NCI-H510A treated with DMSO at 0.1 percent for 48 hours (cell line): ENCODE measurements around the gene MREG.

Source experiments
- DNase-seq: peaks from one replicate; lab custom pipeline; 2025; lab: John Stamatoyannopoulos, UW

The MREG gene

DNA sequence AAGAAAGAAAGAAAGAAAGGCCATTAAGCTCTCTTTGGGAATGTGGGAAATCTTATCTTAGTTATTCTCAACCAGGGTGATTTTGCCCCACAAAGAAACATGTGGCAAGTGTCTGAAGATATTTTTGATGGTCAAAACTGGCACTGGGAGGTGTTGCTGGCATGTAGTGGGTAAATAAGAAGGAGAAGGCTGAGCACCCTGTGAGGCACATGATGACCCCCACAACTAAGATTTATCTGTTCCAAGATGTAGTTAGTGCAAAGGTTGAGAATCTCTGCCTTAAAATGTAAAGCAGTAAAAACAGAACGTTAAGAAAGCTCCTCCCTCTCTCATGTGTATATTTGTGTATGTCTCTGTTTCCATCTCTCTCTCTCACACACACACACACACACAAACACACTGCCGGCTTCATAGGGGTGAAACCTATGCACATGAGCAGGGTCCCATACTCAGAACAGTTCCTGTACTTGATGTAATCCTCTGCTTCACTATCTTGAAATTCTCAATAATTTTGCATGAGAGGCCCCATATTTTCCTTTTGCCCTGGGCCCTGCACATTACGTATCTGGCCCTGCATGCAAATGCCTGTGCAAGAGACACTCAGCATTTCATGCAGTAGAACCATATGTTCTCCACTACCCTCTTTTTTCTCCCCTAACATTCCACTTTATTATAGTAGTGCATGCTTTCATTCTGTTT, 94.3 kb downstream of the MREG start:
- no peak for DNase-seq

DNA sequence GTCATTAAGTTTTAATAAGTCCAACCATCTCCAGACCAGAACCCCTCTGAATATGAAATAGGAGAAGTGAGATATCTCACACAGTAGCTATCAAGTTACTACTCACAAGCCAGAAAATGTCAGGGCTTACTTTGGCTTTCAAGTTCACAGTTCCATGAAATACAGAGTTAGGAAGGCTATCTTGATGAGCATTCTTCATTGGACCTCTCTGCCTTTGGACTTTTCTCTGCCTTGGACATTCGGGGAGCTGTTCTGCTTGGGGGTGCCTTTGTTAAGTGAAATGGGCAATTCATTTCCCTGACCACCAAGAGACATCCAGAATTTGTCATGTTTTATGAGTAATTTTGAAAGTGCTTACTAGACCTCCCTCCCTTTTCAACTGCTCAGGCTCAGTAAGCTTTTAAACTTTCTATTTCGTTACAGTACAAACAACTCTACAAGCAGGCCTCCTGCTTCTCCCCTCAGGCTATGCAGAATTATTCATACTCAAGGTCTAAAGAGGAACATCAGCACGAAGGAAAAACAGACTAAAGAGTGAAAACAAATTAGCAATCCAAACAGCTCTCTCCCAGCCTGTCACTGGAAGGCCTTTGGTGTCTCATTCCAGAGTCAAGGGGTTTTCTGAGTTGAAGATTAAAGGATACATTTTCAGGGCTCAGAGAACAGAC, 95.3 kb downstream of the MREG start:
- no peak for DNase-seq

- DNase-seq = no peak
These were observed 97.9 kb downstream of the MREG start for GRCh38 chr2:215915441-215915840.

GRCh38 chr2:215914777-215915165, 98.6 kb downstream of the MREG start:
- DNase-seq = no peak

DNA sequence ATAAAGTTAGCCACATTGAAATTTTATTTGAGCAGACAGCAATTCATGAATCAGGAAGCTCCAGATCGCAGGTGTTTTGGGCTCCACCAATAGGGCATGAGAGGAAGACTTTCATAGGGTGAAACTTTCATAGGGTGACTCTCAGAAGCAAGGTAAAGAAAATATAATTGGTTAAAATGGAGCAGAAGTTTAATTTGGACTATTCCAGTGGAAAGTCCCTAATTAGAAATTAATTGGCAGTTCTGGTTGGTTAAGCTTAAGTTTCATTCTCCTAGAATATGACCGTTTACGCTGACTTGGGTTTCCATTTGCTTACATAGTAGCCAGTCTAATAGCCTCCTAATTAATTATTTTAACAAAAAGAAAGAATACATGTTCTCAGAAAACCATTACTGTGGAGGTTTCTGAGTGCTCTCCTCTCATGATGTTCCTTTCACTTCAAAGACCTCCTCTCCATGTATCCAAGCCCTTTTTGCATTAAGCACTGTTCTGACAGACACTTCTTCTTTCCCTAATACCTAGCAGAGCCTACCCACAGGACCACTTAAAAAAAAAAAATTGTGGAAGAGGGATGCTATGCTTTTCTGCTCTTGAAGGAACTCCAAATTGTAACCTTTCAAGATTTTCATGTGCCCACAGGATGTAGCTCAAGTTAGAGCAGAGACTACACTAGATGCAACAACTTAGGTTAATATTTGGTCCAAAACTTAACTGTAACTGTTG, 99.1 kb downstream of the MREG start:
- DNase-seq = no peak

DNA sequence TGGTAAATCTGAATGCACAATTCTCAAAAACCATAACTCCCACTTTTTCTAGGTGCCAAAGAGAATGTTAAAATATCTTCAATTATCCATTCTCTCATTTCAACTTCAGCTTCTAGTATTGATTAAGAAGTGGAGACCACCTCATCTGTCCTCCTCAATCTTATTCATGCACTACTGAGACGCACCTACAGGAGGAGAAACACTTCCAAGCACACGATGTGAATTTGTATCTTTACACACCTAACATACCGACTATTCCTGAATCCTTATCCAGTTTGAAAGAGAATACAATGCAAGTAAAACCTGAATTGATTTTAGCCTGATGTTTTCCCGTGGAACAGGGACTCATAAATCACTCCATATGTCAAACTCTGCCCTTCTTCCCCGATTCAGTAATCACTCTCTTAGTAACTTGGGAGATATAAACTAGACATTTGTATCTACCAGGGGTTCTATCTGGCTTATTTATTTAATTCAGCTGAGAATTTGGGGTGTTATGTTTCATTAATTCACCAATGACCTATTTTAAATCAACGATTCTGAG, 101.0 kb downstream of the MREG start:
- no peak for DNase-seq

DNA sequence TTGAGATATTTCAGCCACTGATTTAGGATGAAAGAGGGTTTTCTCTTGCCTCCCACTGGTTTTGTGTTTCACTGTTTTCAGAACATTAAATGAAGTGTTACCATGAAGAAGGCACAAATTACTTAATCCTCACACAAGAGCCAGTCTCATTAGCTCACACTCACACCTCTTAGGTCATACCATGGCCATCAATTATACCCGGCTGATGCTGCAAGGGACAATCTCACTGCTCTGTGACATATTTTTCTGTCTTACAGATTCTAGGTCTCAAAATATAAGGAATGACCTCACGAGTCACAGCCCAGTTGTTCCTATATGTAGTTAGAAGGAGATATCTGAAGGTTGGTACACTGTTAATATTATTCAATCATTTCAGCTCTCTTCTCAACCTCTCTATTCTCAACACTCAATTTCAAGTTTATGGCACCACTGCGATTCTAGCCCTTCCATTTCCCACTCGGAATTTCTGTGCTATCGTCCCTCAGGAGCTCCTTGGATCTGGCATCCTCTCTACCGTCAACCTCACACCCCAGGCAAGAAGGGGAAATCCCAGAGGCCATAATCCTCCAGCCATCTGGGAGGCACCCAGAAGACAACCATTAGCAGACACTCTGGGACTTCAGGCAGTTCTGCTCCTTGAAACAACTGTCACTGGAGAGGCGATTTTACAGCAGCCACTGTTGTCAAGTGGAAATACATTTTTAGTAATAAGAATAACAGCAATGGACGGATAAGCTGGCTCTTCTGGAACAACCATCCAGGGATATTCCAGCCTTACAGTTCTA, 101.9 kb downstream of the MREG start:
- no peak for DNase-seq

GRCh38 chr2:215910180-215910579, 103.2 kb downstream of the MREG start:
- no peak for DNase-seq

DNA sequence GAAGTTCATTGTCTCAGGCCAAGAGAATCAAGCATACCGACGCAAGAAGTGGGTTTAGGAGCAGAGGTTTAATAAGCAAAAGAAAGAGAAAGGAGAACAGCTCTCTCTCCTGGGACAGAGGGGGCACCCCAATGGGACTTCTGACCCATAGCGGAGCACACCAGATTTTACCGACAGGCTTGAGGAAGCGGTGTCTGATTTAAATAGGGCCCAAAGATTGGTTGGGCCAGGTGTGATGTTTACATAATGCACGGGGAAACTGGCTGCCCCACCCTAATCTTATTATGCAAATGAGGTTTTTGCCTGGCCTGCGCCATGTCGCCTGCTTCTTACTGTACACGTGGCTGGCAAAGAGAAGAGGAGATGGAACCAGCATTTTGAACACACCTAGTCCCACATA, 106.2 kb downstream of the MREG start:
- no peak for DNase-seq

DNA sequence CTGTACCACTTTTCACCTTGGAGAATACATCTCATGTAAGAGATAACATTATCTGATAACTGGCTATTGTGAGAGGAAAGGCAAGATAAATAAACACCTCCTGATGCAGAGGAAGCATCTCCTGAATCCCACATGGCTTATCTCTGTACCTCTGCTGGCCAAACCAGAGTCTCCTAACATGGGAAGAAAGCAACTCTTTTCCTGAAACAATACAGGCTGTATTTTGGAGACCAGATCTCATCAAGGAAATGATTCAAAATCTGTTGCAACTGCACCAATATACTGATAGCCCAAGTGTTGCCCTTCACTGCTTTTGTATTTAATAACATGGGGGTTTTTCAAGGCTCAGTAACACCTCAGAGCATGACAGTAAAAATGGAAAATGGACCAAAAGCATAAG, 106.9 kb downstream of the MREG start:
- DNase-seq = no peak

DNA sequence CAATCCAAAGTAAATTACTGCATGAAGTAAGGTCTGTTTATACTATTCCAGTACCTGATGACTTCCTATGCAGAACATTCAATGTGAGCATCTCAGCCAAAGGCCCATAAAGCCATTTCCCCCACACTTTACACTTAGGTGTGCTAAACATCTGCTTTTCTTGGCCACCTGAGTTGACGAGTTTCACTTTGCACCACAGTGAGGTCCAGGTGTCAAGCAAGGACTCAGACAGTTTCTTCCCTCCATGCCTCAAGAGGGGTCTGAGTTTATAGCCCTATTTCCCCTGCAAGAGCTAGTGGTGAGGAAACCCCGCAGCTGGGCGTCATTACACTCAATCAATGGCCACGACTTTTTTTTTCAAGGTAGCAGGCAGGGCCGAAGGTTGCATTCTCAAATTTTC, 107.7 kb downstream of the MREG start:
- DNase-seq = no peak

DNA sequence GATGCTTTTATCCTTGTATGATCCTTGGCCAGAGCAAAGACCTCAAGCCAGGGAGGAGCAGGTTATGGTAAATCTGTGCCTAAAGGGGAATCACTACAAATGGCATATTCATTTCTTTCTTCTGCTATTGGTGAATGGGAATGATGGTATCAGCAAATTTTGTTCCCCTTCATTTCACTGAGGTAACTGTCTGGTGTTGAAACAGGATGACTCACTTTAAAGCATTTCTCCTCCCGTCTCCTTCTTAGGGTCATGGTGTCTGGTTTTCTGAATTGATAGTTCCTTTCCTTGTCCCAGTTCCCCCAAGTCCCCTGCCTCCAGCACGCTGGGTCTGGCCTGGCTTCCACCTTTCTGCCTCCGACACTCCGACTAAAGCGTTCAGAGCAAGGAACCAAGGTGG, 109.2 kb downstream of the MREG start:
- no peak for DNase-seq

GRCh38 chr2:215903203-215903602, 110.1 kb downstream of the MREG start:
- no peak for DNase-seq

GRCh38 chr2:215901796-215902195, 111.6 kb downstream of the MREG start:
- DNase-seq = no peak

- no peak for DNase-seq
These were observed 112.5 kb downstream of the MREG start for GRCh38 chr2:215900843-215901242.

- DNase-seq = no peak
These were observed 113.1 kb downstream of the MREG start for GRCh38 chr2:215900203-215900611.

- no peak for DNase-seq
These were observed 113.9 kb downstream of the MREG start for GRCh38 chr2:215899141-215900074.

GRCh38 chr2:215898363-215898762, 115.0 kb downstream of the MREG start:
- no peak for DNase-seq

DNA sequence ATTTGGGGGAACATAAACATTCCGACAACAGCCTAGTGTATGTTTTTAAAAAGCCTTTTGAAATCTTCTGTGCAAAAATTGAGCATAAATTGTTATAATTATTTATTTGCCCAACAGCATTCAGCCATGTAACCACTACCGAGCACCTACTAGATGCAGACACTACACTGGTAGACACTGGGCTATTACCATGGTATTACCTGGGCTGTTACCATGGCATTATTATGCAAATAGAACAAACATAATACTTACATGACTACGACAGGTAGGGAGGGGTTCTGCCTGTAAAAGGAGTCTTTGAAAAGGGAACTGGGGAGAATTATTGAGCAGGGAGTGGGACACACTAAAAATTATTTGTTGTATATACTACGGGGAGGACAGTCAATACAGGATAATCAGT, 116.4 kb downstream of the MREG start:
- DNase-seq = no peak

DNA sequence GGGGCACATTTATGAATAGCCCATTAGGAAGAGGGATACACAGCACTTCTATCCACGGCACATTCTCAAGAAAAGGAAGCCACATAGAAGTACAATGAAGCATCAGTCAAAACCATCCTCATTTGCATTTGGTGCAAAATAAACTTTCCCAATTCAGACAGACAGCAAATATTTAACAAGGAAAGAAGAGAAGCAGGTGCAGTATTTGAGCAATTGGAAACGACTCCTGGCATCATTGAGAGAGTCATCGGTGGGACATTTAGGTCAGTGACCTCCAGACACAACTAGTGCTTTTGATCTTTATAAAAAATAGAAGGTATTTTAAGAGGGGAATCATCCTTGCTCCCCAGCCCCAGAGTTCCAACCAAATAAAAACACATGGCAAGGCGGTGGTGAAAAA, 118.0 kb downstream of the MREG start:
- DNase-seq = peak; percentile 54
